Measurements from ENCODE around the gene PADI2. TPM values are rescaled to one million over a fixed set of nuclear protein-coding genes. Genes with fewer than 3 reads are reported as not detected.
A peak's percentile ranks its signal among the peaks of the same experiment; 100 is the strongest.

PADI2 gene
- total RNA-seq, 1 experiment from 2014 or later, result 0.16 TPM

GRCh38 chr1:17163371-17163770, 44.1 kb upstream of the PADI2 start:
- intact Hi-C loops (cut with micrococcal nuclease), result loop anchor here (10.0 kb wide), 1 partner anchor 71 kb away; no protein-coding TSS in a partner anchor
- BruUV-seq (replicated peaks), result no TSS peak
- Mint-ChIP-seq H3K4me1 (ENCODE audit: insufficient read depth, unreplicated experiment) (peaks cover 28% of the 10 kb centered on the region), H3K27me3 (ENCODE audit: insufficient read depth, unreplicated experiment) (no peaks in the 10 kb centered on the region), H3K9me3 (ENCODE audit: unreplicated experiment) (no peaks in the 10 kb centered on the region), H3K27ac (ENCODE audit: low read depth, unreplicated experiment) (no peak overlapping the region), H3K4me3 (ENCODE audit: unreplicated experiment) (no peak overlapping the region), H3K36me3 (ENCODE audit: insufficient read depth, unreplicated experiment) (no peaks in the 10 kb centered on the region)
- DNase-seq (ENCODE audit: unreplicated experiment), result no peak
- ChIA-PET CTCF (no interaction called here), POLR2A (no interaction called here)
- no peak for TF ChIP-seq CTCF (IDR thresholded peaks at IDR 0.05; ENCODE audit: unreplicated experiment)

- DNase-seq (ENCODE audit: unreplicated experiment), result peak; percentile 42
- POLR2A ChIA-PET, result no interaction called here
- H3K4me1 Mint-ChIP-seq (ENCODE audit: insufficient read depth, unreplicated experiment), result peaks cover 24% of the 10 kb centered on the region
- TF ChIP-seq CTCF (IDR thresholded peaks at IDR 0.05; ENCODE audit: unreplicated experiment), result no peak
- no TSS peak for BruUV-seq (replicated peaks)
- intact Hi-C loops (cut with micrococcal nuclease), result loop anchor here (10.0 kb wide), 1 partner anchor 72 kb away; no protein-coding TSS in a partner anchor
- H3K36me3 Mint-ChIP-seq (ENCODE audit: insufficient read depth, unreplicated experiment), result no peaks in the 10 kb centered on the region
- no peaks in the 10 kb centered on the region for H3K9me3 Mint-ChIP-seq (ENCODE audit: unreplicated experiment)
- H3K27me3 Mint-ChIP-seq (ENCODE audit: insufficient read depth, unreplicated experiment), result no peaks in the 10 kb centered on the region
- no peak overlapping the region for H3K4me3 Mint-ChIP-seq (ENCODE audit: unreplicated experiment)
- H3K27ac Mint-ChIP-seq (ENCODE audit: low read depth, unreplicated experiment), result no peak overlapping the region
- CTCF ChIA-PET, result no interaction called here
Observed at GRCh38 chr1:17162941-17163340, 43.7 kb upstream of the PADI2 start.

GRCh38 chr1:17161926-17162800, 42.9 kb upstream of the PADI2 start:
- intact Hi-C loops (cut with micrococcal nuclease), result loop anchor here (10.0 kb wide), 1 partner anchor 73 kb away; no protein-coding TSS in a partner anchor
- no peaks in the 10 kb centered on the region for H3K9me3 Mint-ChIP-seq (ENCODE audit: unreplicated experiment)
- ChIA-PET CTCF (interaction anchor here (0.5 kb wide), 1 partner anchor 444 kb away, joined by 3 read pairs; no protein-coding TSS in a partner anchor), POLR2A (interaction anchor here (0.9 kb wide), 1 partner anchor 9 kb away, joined by 4 read pairs; no protein-coding TSS in a partner anchor)
- TF ChIP-seq CTCF (IDR thresholded peaks at IDR 0.05; ENCODE audit: unreplicated experiment), result no peak
- no peak overlapping the region for H3K27ac Mint-ChIP-seq (ENCODE audit: low read depth, unreplicated experiment)
- H3K27me3 Mint-ChIP-seq (ENCODE audit: insufficient read depth, unreplicated experiment), result no peaks in the 10 kb centered on the region
- no peak overlapping the region for H3K4me3 Mint-ChIP-seq (ENCODE audit: unreplicated experiment)
- DNase-seq (ENCODE audit: unreplicated experiment), result no peak
- peaks cover 16% of the 10 kb centered on the region for H3K4me1 Mint-ChIP-seq (ENCODE audit: insufficient read depth, unreplicated experiment)
- no peaks in the 10 kb centered on the region for H3K36me3 Mint-ChIP-seq (ENCODE audit: insufficient read depth, unreplicated experiment)
- no TSS peak for BruUV-seq (replicated peaks)

- no peaks in the 10 kb centered on the region for H3K27me3 Mint-ChIP-seq (ENCODE audit: insufficient read depth, unreplicated experiment)
- H3K27ac Mint-ChIP-seq (ENCODE audit: low read depth, unreplicated experiment), result no peak overlapping the region
- ChIA-PET POLR2A (interaction anchor here (0.9 kb wide), 1 partner anchor 10 kb away, joined by 4 read pairs; no protein-coding TSS in a partner anchor), CTCF (no interaction called here)
- H3K36me3 Mint-ChIP-seq (ENCODE audit: insufficient read depth, unreplicated experiment), result no peaks in the 10 kb centered on the region
- DNase-seq (ENCODE audit: unreplicated experiment), result no peak
- TF ChIP-seq CTCF (IDR thresholded peaks at IDR 0.05; ENCODE audit: unreplicated experiment), result no peak
- no peak overlapping the region for H3K4me3 Mint-ChIP-seq (ENCODE audit: unreplicated experiment)
- no TSS peak for BruUV-seq (replicated peaks)
- H3K4me1 Mint-ChIP-seq (ENCODE audit: insufficient read depth, unreplicated experiment), result peaks cover 16% of the 10 kb centered on the region
- H3K9me3 Mint-ChIP-seq (ENCODE audit: unreplicated experiment), result peaks cover 5% of the 10 kb centered on the region
- intact Hi-C loops (cut with micrococcal nuclease), result loop anchor here (10.0 kb wide), 1 partner anchor 74 kb away; no protein-coding TSS in a partner anchor
Observed at GRCh38 chr1:17161137-17161740, 42.0 kb upstream of the PADI2 start.

Measured in MCF 10A (cell line).